Measurements from ENCODE around the gene MSL3B.

The MSL3B gene

GRCh38 chr2:233871432-233871831, 3.2 kb upstream of the MSL3B start:
- Mint-ChIP-seq H3K4me3 (no peak overlapping the region), H3K27ac (no peak overlapping the region), H3K4me1 (no peaks in the 10 kb centered on the region), H3K36me3 (ENCODE audit: low read depth) (peaks cover 24% of the 10 kb centered on the region), H3K27me3 (ENCODE audit: low read depth) (peaks cover 25% of the 10 kb centered on the region), H3K9me3 (peaks cover 32% of the 10 kb centered on the region)
- TF ChIP-seq, protein P1, sequence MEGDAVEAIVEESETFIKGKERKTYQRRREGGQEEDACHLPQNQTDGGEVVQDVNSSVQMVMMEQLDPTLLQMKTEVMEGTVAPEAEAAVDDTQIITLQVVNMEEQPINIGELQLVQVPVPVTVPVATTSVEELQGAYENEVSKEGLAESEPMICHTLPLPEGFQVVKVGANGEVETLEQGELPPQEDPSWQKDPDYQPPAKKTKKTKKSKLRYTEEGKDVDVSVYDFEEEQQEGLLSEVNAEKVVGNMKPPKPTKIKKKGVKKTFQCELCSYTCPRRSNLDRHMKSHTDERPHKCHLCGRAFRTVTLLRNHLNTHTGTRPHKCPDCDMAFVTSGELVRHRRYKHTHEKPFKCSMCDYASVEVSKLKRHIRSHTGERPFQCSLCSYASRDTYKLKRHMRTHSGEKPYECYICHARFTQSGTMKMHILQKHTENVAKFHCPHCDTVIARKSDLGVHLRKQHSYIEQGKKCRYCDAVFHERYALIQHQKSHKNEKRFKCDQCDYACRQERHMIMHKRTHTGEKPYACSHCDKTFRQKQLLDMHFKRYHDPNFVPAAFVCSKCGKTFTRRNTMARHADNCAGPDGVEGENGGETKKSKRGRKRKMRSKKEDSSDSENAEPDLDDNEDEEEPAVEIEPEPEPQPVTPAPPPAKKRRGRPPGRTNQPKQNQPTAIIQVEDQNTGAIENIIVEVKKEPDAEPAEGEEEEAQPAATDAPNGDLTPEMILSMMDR (IDR thresholded peaks at IDR 0.05; ENCODE audit: unreplicated experiment in 3 of 3): no peak

DNA sequence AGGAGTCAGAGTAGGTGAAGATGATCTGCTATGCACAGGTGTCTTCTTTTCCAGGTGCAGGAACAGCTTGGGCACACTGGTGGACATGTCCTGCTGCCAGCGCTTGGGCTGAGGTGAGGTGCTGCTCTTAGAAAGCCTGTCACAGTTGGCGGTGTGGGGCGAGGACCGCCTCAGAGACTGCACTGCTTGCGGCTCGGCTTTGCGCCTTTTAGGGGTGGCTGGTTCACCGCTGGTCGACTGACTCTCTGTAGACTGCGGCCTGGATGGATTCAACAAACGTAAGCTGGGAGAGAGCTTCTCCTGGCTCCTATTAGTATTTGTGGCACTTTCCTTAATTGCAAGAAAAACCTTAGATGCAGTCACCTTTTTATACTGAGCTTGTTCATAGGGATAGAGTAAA, 1.7 kb downstream of the MSL3B start:
- Mint-ChIP-seq H3K27ac (no peak overlapping the region), H3K4me3 (peak overlapping the region; percentile 16 to 53 (median 52)), H3K36me3 (ENCODE audit: low read depth) (peaks cover 51% of the 10 kb centered on the region), H3K4me1 (no peaks in the 10 kb centered on the region), H3K9me3 (peaks cover 39% of the 10 kb centered on the region), H3K27me3 (ENCODE audit: low read depth) (peaks cover 5% of the 10 kb centered on the region)
- TF ChIP-seq, protein P1 (IDR thresholded peaks at IDR 0.05; ENCODE audit: unreplicated experiment in 3 of 3): no peak

GRCh38 chr2:233865838-233866237, 2.3 kb downstream of the MSL3B start:
- Mint-ChIP-seq H3K27ac (no peak overlapping the region), H3K4me1 (no peaks in the 10 kb centered on the region), H3K9me3 (peaks cover 39% of the 10 kb centered on the region), H3K27me3 (ENCODE audit: low read depth) (peaks cover 3% of the 10 kb centered on the region), H3K36me3 (ENCODE audit: low read depth) (peaks cover 51% of the 10 kb centered on the region), H3K4me3 (peak overlapping the region in 1 of 3 experiments; percentile 21)
- TF ChIP-seq, protein P1 (IDR thresholded peaks at IDR 0.05; ENCODE audit: unreplicated experiment in 3 of 3): peak in 1 of 3 experiments; percentile 36

DNA sequence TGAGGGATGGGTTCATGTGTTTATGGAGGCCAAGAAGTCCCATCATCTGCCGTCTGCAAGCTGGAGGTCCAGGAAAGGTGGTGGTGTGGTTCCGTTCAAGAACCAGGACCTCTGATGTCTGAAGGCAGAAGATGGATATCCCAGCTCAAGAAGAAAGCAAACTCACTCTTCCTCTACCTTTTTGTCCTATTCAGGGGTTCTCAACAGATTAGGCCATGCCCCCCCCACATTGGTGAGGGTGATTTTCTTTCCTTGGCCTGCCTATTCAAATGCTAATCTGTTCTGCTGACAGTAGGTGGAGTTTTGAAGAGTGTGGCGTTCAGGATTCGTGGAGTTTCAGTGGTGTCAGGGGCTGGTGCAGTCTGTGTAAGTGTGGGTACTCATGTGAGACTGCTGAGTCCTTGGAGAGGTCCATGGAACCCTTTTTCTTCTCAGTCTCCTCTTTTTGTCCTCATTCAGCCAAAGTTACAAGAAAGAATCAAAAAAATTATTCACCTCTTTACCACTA, 5.9 kb downstream of the MSL3B start:
- Mint-ChIP-seq H3K36me3 (ENCODE audit: low read depth) (peaks cover 35% of the 10 kb centered on the region), H3K27ac (no peak overlapping the region), H3K4me1 (no peaks in the 10 kb centered on the region), H3K27me3 (ENCODE audit: low read depth) (no peaks in the 10 kb centered on the region), H3K4me3 (no peak overlapping the region), H3K9me3 (peaks cover 21% of the 10 kb centered on the region)
- TF ChIP-seq, protein P1 (IDR thresholded peaks at IDR 0.05; ENCODE audit: unreplicated experiment in 3 of 3): no peak

- H3K27me3 Mint-ChIP-seq (ENCODE audit: low read depth): no peaks in the 10 kb centered on the region
- H3K27ac Mint-ChIP-seq: no peak overlapping the region
- no peak overlapping the region for H3K4me3 Mint-ChIP-seq
- peaks cover 14% of the 10 kb centered on the region for H3K4me1 Mint-ChIP-seq
- TF ChIP-seq, protein P1 (IDR thresholded peaks at IDR 0.05; ENCODE audit: unreplicated experiment in 3 of 3): no peak
- H3K9me3 Mint-ChIP-seq: peaks cover 3% of the 10 kb centered on the region
- H3K36me3 Mint-ChIP-seq (ENCODE audit: low read depth): peaks cover 8% of the 10 kb centered on the region
Measured at GRCh38 chr2:233858331-233858730, 9.9 kb downstream of the MSL3B start.

- H3K27ac Mint-ChIP-seq: no peak overlapping the region
- TF ChIP-seq, protein P1 (IDR thresholded peaks at IDR 0.05; ENCODE audit: unreplicated experiment in 3 of 3): peak in 2 of 3 experiments; percentile 25 to 35
- H3K4me3 Mint-ChIP-seq: peak overlapping the region in 1 of 3 experiments; percentile 19
- peaks cover 9% of the 10 kb centered on the region for H3K36me3 Mint-ChIP-seq (ENCODE audit: low read depth)
- H3K4me1 Mint-ChIP-seq: peaks cover 21% of the 10 kb centered on the region
- no peaks in the 10 kb centered on the region for H3K27me3 Mint-ChIP-seq (ENCODE audit: low read depth)
- peaks cover 3% of the 10 kb centered on the region for H3K9me3 Mint-ChIP-seq
Measured at GRCh38 chr2:233857511-233858141, 10.6 kb downstream of the MSL3B start.

All from nephron (organoid).